ENCODE data around the gene TNFRSF1A. TPM values are rescaled to one million over a fixed set of nuclear protein-coding genes. Genes with fewer than 3 reads are reported as not detected.
A peak's percentile ranks its signal among the peaks of the same experiment; 100 is the strongest.

Gene TNFRSF1A
- polyA plus RNA-seq, 2 of the 4 experiments (the other 2 are of a cell fraction): 416 to 460 TPM

- TF ChIP-seq PBX3 (IDR thresholded peaks at IDR 0.05) (no peak), HOXB5 (CRISPR knock-in tag; IDR thresholded peaks at IDR 0.05) (no peak)
- TF ChIP-seq, protein P1, sequence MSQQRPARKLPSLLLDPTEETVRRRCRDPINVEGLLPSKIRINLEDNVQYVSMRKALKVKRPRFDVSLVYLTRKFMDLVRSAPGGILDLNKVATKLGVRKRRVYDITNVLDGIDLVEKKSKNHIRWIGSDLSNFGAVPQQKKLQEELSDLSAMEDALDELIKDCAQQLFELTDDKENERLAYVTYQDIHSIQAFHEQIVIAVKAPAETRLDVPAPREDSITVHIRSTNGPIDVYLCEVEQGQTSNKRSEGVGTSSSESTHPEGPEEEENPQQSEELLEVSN (IDR thresholded peaks at IDR 0.05; ENCODE audit: borderline replicate concordance, low read depth): no peak
Observed at GRCh38 chr12:6387541-6387940, 45.7 kb upstream of the TNFRSF1A start (continued).

GRCh38 chr12:6386491-6386890, 44.6 kb upstream of the TNFRSF1A start:
- Histone ChIP-seq H3K9me3 (no peaks in the 10 kb centered on the region), H3K4me1 (peaks cover 65% of the 10 kb centered on the region), H3K4me2 (peak overlapping the region; percentile 98), H3K4me3 (no peak overlapping the region), H3K27ac (peak overlapping the region in 1 of 2 experiments; percentile 67; a peak in 3 of 6 replicates)
- ChIA-PET POLR2A (no interaction called here), CTCF (interaction anchor here (1.7 to 7.0 kb wide), 4 partner anchors 23 to 64 kb away, joined by 5 to 51 read pairs (median 5); no protein-coding TSS in a partner anchor)
- WGBS (ENCODE audit: missing lambda C conversion rate): 7% methylated on average over 1 of the region's 1 CpG
- DNase-seq (ENCODE audit: low read depth in 1 of 2, low spot score in 1 of 2) (no peak), FAIRE-seq (no peak), ATAC-seq (no peak)
- TF ChIP-seq SREBF2 (IDR thresholded peaks at IDR 0.05): no peak
- TF ChIP-seq TP53 (CRISPR knock-in tag; IDR thresholded peaks at IDR 0.05): no peak
- TF ChIP-seq TFCP2L1 (CRISPR knock-in tag; IDR thresholded peaks at IDR 0.05): no peak
- TF ChIP-seq PBX3 (IDR thresholded peaks at IDR 0.05): no peak
- no peak for TF ChIP-seq RFX5 (IDR thresholded peaks at IDR 0.05)
- no peak for TF ChIP-seq ZSCAN20 (CRISPR knock-in tag; IDR thresholded peaks at IDR 0.05)
- TF ChIP-seq HEYL (CRISPR knock-in tag; IDR thresholded peaks at IDR 0.05): no peak
- TF ChIP-seq USF2 (IDR thresholded peaks at IDR 0.05): no peak
- TF ChIP-seq NR3C1 (IDR thresholded peaks at IDR 0.05): no peak
- no peak for TF ChIP-seq BHLHE40 (IDR thresholded peaks at IDR 0.05; ENCODE audit: low read depth, low read length)
- TF ChIP-seq FOSB (CRISPR knock-in tag; IDR thresholded peaks at IDR 0.05): no peak
- no peak for TF ChIP-seq NPAS2 (CRISPR knock-in tag; IDR thresholded peaks at IDR 0.05; ENCODE audit: borderline replicate concordance)
- TF ChIP-seq EP300 (IDR thresholded peaks at IDR 0.05): no peak
- no peak for TF ChIP-seq CHD4 (IDR thresholded peaks at IDR 0.05; ENCODE audit: borderline replicate concordance)
- TF ChIP-seq, protein P2, sequence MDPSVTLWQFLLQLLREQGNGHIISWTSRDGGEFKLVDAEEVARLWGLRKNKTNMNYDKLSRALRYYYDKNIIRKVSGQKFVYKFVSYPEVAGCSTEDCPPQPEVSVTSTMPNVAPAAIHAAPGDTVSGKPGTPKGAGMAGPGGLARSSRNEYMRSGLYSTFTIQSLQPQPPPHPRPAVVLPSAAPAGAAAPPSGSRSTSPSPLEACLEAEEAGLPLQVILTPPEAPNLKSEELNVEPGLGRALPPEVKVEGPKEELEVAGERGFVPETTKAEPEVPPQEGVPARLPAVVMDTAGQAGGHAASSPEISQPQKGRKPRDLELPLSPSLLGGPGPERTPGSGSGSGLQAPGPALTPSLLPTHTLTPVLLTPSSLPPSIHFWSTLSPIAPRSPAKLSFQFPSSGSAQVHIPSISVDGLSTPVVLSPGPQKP (IDR thresholded peaks at IDR 0.05; ENCODE audit: low read depth, low read length): no peak
- TF ChIP-seq REST (IDR thresholded peaks at IDR 0.05): no peak
- TF ChIP-seq FOSL2 (IDR thresholded peaks at IDR 0.05): no peak
- no peak for TF ChIP-seq FOSL2 (CRISPR knock-in tag; IDR thresholded peaks at IDR 0.05)
- TF ChIP-seq BCL3 (IDR thresholded peaks at IDR 0.05): no peak
